Measurements from ENCODE around the gene MFAP3. TPM values are rescaled to one million over a fixed set of nuclear protein-coding genes. Genes with fewer than 3 reads are reported as not detected.

Gene MFAP3
- total RNA-seq, 1 experiment from 2014 or later: 18.5 TPM

GRCh38 chr5:154059039-154059430, 20.3 kb downstream of the MFAP3 start (continued):
- TF ChIP-seq ZBTB33 (IDR thresholded peaks at IDR 0.05; ENCODE audit: extremely low read depth, insufficient replicate concordance, low read length) (no peak), ZNF274 (IDR thresholded peaks at IDR 0.05; ENCODE audit: low read depth, low read length) (no peak), CEBPB (IDR thresholded peaks at IDR 0.05; ENCODE audit: low read depth) (no peak), EZH2phosphoT487 (IDR thresholded peaks at IDR 0.05; ENCODE audit: borderline replicate concordance) (no peak), CBX3 (IDR thresholded peaks at IDR 0.05; ENCODE audit: low read depth) (no peak), MAX (IDR thresholded peaks at IDR 0.05) (no peak), ELF1 (IDR thresholded peaks at IDR 0.05; ENCODE audit: borderline replicate concordance, low read depth) (no peak), ZFX (IDR thresholded peaks at IDR 0.05) (no peak), POLR2A (IDR thresholded peaks at IDR 0.05; ENCODE audit: borderline replicate concordance, extremely low read depth, insufficient read depth, insufficient read length) (no peak), JUND (IDR thresholded peaks at IDR 0.05) (no peak)
- TF ChIP-seq, protein P1, sequence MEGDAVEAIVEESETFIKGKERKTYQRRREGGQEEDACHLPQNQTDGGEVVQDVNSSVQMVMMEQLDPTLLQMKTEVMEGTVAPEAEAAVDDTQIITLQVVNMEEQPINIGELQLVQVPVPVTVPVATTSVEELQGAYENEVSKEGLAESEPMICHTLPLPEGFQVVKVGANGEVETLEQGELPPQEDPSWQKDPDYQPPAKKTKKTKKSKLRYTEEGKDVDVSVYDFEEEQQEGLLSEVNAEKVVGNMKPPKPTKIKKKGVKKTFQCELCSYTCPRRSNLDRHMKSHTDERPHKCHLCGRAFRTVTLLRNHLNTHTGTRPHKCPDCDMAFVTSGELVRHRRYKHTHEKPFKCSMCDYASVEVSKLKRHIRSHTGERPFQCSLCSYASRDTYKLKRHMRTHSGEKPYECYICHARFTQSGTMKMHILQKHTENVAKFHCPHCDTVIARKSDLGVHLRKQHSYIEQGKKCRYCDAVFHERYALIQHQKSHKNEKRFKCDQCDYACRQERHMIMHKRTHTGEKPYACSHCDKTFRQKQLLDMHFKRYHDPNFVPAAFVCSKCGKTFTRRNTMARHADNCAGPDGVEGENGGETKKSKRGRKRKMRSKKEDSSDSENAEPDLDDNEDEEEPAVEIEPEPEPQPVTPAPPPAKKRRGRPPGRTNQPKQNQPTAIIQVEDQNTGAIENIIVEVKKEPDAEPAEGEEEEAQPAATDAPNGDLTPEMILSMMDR (IDR thresholded peaks at IDR 0.05 in 2 of 3, conservative IDR thresholded peaks at IDR 0.05 in 1 of 3; ENCODE audit: borderline replicate concordance in 1 of 3, insufficient read depth in 1 of 3, low read depth in 2 of 3, low read length in 2 of 3): no peak

DNA sequence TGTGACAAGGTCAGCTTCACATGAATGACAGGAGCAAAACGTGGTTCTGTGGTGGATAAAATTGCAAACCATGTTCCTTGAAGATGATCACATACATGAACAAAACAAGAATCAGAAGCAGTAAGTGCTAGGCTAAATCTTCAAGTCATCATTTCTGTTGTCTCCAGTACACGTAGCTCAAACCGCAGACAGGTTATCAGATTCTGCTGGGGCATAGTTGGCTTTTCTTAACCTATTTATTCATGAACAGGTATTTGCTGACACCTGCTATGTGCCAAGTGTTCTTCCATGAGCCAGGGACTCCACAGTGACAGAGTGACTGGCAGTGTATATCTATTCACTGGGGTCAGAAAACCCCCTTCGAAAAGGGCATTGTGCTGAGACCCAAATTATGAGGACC, 20.8 kb downstream of the MFAP3 start:
- RAD21 ChIA-PET (ENCODE audit: low non-redundant PET in 1 of 2, low total read pairs in 2 of 2, uncharacterized antibody in 2 of 2, unreplicated experiment in 2 of 2): interaction anchor here in 1 of 2 experiments (0.7 kb wide), 1 partner anchor 863 kb away, joined by 3 read pairs; no protein-coding TSS in a partner anchor
- H3K27ac ChIP-seq (ENCODE audit: low read depth, low read length): no peak overlapping the region
- no TSS peak for BruUV-seq (replicated peaks)
- H2AFZ ChIP-seq (ENCODE audit: low read depth, low read length, poor library complexity, severe bottlenecking): no peak overlapping the region
- no peak overlapping the region for H3K9ac ChIP-seq (ENCODE audit: low read length)
- CTCF ChIA-PET: interaction anchor here (0.9 to 1.6 kb wide), 4 partner anchors 13 to 461 kb away, joined by 4 to 14 read pairs (median 4); no protein-coding TSS in a partner anchor
- no peaks in the 10 kb centered on the region for H3K36me3 ChIP-seq (ENCODE audit: control insufficient read depth in 1 of 2, insufficient read depth in 2 of 2, low read length in 2 of 2)
- peaks cover 5% of the 10 kb centered on the region; the same call in 1 of the 2 replicates for H4K20me1 ChIP-seq (ENCODE audit: insufficient read depth)
- H3K4me1 ChIP-seq (ENCODE audit: control insufficient read depth in 1 of 2, insufficient read depth in 2 of 2, low read length in 2 of 2): peaks cover 14 to 20% of the 10 kb centered on the region in 2 experiments
- ATAC-seq (no peak), DNase-seq (ENCODE audit: low read depth, low spot score) (no peak)
- POLR2A ChIA-PET: no interaction called here
- H3K79me2 ChIP-seq (ENCODE audit: insufficient read depth, low read length): no peaks in the 10 kb centered on the region
- no peaks in the 10 kb centered on the region for H3K9me2 ChIP-seq (ENCODE audit: insufficient read depth)
- H3K4me3 ChIP-seq (replicated peaks in 1 of 2; ENCODE audit: low read depth in 1 of 2, low read length in 2 of 2): no peak overlapping the region
- intact Hi-C loops (cut with micrococcal nuclease): no loop called here
- no peaks in the 10 kb centered on the region for H3K9me3 ChIP-seq (ENCODE audit: control insufficient read depth in 1 of 2, insufficient read depth in 1 of 2, low read depth in 1 of 2, low read length in 2 of 2)
- no peak overlapping the region for H3K4me2 ChIP-seq (ENCODE audit: low read length)
- H3K27me3 ChIP-seq (ENCODE audit: insufficient read depth, low read length): no peaks in the 10 kb centered on the region; the same call in 1 of the 2 replicates
- no peak for TF ChIP-seq SRF (IDR thresholded peaks at IDR 0.05; ENCODE audit: low read depth)
- no peak for TF ChIP-seq SP1 (IDR thresholded peaks at IDR 0.05; ENCODE audit: low read depth)
- TF ChIP-seq RAD21 (IDR thresholded peaks at IDR 0.05; ENCODE audit: low read depth): no peak
- no peak for TF ChIP-seq CBX3 (IDR thresholded peaks at IDR 0.05; ENCODE audit: low read depth)
- TF ChIP-seq ATF3 (IDR thresholded peaks at IDR 0.05): no peak
- no peak for TF ChIP-seq ZBTB33 (IDR thresholded peaks at IDR 0.05; ENCODE audit: extremely low read depth, insufficient replicate concordance, low read length)
- TF ChIP-seq ZNF274 (IDR thresholded peaks at IDR 0.05; ENCODE audit: low read depth, low read length): no peak
- no peak for TF ChIP-seq POLR2A (IDR thresholded peaks at IDR 0.05; ENCODE audit: borderline replicate concordance, extremely low read depth, insufficient read depth, insufficient read length)
- TF ChIP-seq, protein P1 (IDR thresholded peaks at IDR 0.05 in 2 of 3, conservative IDR thresholded peaks at IDR 0.05 in 1 of 3; ENCODE audit: borderline replicate concordance in 1 of 3, insufficient read depth in 1 of 3, low read depth in 2 of 3, low read length in 2 of 3): no peak
- no peak for TF ChIP-seq POLR2AphosphoS5 (IDR thresholded peaks at IDR 0.05; ENCODE audit: low read depth, low read length)
